GM21515 (cell line): ENCODE results near the gene PRKD3.

Experiments used
- ATAC-seq: cut with Tn5 transposase; IDR thresholded peaks from one replicate; pipeline ENCODE4 v1.9.1; 2021; ENCODE audit not compliant: unreplicated experiment

Gene PRKD3

DNA sequence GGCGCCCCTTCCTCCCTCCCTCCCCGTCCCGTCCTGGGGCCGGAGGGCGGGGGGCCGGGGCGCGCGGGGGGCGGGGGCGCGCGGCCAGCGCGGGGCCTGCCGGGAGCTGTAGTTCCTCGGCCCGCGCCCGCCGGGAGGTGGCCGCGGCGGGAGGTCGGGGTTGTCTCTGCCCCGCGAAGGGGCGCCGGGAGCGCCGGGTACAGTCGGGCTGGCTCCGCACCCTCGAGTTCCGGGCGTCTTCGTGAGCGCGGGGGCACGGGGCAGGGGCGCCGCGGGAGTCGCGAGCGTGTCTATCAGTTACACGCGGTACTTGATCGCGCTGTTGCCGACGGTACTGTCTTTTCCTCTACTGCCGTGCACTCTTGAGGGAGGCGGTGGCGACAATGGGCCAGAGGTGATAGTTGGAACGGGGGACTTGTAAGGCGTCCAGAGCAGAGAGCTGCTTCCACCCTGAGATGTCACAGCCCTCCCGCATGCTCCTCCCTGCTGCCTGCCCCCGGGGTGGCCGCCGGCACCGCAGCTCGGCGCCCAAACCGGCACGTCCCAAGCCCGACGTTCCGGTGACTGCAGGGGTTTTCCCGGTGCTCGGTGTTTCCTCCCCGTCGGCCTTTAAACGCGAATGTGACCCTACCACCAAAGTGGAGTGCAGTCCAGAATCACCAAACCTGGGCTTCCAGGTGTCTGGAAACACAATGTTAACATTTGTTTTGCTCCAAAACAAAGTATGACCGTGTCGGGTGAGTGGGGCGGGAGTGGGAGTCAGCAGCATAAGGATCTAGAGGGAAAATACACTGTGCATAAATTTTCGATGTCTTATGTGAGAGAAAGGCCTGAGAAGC lies at the start of gene PRKD3:
Gene PRKD3 (minus strand): TSS at position 48 of the 839 bp plus-strand sequence. CDS start 8,309 bp downstream, outside the sequence.
- ATAC-seq = peak; percentile 65

DNA sequence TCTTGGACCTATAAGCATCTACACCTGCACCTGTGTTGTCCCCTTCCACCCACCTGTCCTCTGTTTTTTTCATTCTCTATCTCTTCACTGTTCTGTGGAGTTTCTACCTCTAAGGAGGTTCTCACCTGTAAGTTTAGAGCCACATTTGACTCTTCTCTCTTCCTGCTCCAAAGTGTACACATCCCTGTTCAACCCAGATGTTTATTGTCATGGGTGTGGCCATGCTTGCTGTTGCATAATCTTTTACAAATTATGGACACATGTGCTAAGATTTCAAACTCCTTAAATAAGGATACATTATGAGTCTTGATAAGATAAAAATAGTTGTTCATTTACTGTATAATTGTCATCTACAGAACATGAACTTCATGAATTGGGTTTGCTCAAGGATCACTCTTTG lies 47.4 kb upstream of the PRKD3 start:
- no peak for ATAC-seq

DNA sequence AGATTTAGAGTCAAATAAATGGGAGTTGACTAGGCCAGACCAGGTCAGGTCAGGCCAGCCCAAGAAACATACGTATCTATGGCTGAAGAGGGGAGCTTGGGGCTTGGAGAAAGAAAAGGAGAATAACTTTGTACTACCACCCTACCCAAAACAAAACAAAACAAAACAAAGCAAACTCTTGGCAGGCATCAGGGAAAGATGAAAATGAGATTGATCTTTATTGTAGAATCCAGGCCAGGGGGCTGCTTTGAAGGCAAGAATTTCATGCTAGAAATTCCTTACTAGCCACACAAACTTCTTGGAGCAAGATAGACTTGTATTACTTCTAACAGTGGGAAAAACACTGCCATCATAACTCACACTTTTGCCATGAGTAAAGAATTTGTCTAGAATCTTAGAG lies 46.0 kb upstream of the PRKD3 start:
- ATAC-seq = no peak

DNA sequence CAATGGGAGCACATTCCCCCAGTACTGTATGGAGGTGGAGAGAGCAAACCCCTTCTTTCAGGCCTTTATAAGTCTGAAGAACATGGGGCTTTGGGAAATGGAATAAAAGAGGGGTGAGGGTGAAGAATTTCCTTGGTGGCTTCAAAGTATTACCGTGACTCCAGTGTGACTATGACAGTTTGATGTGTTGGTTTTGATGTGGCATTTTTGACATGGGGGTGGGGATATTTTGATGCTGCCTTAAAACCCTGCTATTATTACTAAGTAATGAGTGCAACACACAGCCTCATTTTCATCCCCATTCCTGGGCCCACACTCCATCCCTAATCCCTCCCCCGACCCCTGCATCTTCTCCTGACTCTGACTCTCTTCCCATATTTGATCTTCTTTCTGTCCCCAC lies 43.4 kb upstream of the PRKD3 start:
- ATAC-seq = no peak

DNA sequence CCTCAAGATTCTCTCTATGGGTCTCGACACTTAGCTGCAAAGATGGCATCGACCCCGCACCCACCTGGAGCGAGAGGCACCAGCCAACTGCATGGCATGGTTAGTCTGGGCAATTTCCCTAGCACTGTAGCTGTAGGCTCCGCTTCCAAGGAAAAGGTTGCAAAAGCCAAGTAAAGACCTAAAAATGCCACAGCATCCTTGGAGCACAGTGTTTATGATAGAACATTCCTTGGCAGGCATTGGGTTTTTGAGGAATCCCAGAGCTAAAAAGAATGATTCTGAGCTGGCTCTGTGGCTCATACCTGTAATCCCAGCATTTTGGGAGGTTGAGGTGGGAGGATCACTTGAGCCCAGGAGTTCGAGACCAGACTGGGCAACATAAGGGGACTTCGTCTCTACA lies 42.7 kb upstream of the PRKD3 start:
- ATAC-seq = no peak

DNA sequence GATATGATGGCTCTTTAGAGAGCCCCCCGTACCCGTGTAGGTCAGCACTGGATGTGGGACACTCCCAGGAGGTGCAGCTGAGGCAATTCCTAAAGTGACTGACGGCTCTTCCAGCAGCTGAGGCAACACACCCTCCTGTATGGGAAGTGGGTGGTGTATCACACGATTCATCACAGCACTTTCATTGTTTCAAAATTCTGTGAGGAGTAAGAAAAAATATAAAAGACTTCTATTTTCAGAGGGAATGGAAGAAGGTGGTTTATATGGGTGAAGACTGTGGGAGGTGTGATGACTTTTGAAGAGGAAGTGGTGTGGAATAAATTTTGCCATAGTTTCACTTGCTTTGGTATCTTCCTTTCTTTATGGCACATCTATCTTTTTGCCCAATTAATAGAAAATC lies 42.1 kb upstream of the PRKD3 start:
- no peak for ATAC-seq

DNA sequence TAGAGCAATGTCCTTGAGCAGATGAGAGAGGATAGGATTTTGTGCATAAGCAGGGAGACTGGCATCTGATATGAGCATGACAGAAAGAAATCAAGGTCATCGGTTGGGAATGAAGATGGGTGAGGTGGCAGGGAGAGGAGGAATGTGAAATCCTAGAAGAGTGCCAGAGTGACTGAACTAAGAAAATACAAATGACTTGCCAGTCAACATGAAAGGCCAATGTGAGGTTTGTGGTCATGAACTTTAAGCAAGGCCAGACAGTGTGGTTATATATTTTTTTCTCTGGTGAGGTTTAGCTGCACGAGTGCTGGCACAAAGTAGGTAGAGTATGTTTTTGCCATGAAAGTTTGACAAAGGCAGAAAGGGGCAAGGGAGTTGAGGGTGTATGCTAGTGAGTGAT lies 41.0 kb upstream of the PRKD3 start:
- no peak for ATAC-seq

DNA sequence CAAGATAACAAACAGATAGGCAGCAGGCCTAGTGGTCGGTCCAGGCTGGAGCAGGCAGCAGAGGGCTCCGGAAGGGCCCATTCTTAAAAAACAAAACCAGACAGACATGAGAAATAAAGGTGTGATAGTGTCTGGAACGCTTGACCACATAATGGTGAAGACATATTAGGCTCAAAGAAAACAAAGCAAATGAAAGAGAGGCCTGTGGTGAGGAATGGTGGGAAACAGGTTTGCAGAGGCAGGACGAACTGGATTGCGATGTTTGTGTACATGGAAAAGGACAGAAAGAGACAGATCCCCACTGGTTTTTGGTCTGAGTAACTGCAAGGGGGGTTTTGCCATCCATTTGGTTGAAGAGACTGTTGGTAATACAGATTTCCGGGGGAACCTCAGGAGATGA lies 39.7 kb upstream of the PRKD3 start:
- no peak for ATAC-seq

DNA sequence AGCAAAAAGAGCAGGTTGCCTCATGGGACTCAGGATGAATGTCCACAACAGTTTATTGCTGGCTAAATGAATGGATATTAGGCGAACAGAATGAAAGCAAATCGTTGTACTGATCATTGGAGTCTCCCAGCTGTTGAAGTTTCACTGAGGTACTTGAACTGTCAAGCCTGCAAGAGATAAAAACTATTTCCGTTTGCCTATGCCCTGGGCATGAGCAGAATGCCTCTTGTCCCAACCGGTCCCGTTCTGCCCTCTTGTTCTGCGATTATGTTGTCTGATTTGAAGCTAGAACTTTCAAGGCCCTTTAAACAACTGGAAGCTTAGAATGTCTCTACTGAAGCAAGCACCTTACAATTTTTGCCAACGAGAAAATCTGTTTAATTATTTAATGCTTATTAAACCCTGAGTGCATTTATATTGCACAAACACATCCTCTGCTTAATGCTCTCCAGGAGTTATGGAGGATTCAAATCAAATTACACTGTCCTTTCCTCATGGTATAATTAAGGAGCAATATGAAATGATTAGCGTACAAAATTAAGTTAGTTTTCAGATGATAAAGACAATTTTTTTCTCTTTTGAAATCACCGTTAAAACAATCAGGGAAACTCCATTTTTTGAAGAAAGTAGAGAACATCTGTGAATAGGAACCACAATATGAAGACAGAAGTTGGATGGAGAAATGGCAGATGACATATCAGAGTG lies 37.5 kb upstream of the PRKD3 start:
- no peak for ATAC-seq

DNA sequence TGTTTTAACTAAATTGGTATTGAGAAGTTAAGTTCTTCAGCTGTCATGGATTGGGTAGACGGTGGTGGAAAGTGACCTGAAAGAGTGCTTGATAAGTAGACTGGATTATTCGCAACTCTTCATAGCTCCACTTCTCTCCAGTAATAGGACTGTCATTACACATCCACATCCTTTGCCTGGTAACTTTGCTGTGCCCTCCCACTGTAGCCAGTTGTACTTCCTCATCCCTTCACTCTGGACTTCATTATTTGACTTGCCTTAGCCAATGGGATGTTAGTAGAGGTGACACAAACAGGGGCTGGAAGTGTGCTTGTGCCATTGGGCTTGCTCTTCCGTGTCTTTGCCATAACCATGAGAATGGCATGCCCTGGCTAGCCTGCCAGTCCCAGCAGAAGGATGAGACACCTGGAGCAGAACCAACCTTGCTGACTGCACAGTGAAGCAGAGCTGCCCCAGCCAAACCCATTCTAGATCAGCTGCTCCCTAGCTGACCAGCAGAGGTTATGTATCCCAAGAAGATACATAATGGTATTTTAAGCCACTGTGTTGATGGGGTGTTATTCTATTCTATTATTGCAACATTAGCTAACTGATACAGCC lies 36.7 kb upstream of the PRKD3 start:
- ATAC-seq = no peak

DNA sequence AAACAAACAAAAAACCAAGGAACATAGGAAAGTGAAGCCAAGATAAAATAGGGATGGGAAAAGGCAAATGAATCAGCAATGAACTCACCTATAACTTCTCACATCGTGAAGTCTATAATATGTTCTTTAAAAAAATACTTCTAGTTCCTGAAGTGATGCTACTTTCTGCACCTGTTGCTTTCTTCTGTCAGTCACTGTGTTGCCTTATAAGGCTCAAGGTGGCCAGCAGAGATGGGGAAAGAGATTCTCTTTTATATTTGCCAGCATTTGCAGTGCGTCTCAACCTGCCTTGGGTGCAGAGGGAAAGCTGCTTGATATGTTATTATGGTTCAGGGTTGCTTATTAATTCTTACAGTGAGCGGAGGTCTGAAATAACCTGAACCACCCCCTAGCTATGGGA lies 33.8 kb upstream of the PRKD3 start:
- no peak for ATAC-seq

DNA sequence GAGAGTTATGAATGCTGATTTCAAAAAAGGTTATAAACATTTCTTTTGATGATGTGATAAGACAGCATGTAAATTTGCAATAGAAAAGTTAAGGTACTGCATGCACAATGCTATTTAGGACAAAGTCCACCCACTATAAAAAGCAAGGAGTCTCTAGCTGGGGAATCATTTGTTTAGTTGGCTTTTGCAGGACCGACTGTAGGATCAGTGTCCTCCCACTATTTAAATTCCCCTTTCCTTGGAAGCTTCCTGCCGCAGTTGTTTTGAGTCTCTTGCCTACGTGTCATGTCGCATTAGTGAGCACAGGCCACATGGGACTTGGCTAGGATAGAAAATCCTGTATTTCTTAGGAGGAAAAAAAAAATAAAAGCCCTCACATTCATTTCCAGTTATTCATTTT lies 32.9 kb upstream of the PRKD3 start:
- ATAC-seq = no peak

DNA sequence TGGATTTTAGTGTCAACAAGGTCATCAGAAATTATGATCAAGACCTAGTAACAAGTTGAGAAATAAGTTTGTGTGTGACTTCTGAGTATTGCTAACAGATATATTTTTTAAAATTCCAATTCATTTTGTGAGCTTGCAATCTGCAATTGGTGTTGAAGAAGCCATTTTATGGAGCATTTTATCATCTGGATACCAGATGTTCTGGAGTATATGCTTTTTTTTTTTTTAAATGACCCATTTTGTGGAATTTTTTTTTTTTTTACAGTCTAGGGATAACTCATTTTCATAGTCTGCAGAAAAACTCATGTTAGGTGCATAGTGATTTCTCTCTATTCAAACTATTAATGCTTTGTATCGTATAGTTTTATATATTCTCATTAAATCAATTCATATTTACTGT lies 32.4 kb upstream of the PRKD3 start:
- no peak for ATAC-seq

DNA sequence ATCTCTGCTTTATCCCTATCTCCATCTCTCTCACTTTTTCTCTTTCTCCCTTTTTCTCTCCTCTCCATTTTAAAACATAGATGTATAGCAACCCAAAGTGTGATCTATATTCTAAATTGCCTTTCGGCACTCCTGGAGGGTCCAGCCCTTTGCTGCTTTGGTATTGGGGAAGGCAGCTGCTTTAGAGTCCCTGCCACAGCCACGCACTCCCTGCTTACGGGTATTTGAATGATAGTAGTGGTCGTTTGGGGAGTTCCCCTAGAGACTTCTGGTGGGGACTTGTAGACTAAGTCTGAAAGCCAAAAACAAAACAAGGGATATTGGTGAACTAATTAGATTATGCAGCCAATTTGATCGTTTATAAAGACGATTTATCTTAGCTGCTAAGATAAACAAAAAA lies 31.7 kb upstream of the PRKD3 start:
- no peak for ATAC-seq

DNA sequence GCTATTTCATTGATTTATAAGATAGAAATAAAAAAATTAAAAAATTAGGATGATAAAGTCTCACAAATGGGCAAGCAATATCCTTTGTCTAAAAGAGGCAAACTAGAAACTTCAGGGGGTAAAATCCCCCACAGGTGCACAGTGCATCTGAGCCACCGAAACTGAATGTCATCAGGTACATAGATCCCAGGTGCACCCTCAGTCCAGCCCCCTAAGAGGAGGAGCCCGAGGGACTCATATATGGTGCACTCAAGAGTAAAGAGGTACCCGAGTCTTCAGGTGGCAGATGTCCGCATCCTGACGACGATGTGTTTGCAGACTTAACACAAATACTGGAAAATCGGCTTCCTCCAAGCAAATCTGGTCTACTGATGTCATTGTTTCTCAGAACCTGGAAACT lies 31.1 kb upstream of the PRKD3 start:
- no peak for ATAC-seq

DNA sequence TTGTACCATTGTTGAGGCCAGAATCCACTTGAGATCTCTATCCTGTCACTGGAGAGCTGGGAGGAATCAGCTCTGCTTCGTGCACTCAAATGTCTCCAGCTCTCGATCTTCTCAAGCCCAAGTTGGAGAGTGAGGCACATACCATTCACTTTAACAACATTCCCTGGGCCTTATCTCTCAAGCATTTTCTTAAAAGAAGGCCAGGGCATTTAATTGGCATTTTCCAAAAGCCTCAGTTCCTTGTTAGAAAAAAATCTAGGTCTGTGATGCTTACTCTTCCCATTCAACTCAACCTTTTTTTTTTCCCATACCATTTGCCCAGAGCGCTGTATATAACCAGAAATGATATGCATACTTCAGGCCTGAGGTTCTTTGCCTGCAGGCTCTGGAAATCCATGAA lies 29.9 kb upstream of the PRKD3 start:
- no peak for ATAC-seq

DNA sequence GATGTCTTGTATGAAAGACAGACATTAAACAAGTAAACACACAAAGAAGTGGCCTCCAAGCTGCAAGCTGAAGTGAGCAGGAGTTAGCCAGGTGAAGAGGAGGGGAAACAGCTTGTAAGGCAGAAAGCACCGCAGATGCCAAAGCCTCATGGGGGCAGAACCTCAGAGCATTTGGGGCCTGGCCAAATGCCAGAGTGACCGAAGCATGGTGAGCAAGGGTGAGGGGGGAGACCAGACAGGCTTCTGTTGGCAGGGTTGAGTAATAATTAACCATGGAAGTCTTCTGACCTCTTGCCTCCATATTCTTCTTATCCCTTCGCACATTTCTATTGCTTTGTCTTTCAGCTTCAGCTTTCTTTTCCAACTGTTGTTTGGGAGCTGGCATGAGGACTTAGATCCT lies 25.4 kb upstream of the PRKD3 start:
- ATAC-seq = no peak

DNA sequence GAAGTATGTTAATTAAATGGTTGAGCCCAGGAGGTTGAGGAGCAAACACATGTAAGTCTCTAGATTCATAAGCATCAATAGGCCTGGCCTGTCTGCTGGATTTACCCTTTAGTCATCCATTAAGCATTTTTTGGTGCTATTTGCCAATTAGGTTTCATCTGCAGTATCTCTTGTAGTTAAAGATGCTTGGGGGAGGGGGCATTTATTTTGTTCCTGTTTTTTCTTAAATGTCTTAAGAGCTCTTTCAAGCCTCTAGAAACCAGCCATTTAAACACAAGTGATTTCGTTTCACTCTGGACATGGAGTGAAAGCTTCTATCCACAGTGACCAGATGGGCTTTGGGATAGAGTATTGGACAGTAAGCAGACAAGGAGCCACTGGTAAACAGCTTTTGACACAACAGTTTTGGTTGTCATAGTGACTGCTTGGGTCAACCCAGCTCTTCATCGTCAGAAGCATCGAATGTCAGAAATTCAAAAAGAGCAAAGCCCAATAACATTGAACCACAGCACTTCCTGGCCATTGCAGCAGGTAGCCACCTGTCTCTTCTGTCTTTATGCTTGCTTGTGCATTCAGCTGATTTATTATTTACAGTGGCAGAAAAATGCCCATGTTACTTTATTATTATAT lies 24.7 kb upstream of the PRKD3 start:
- ATAC-seq = no peak

DNA sequence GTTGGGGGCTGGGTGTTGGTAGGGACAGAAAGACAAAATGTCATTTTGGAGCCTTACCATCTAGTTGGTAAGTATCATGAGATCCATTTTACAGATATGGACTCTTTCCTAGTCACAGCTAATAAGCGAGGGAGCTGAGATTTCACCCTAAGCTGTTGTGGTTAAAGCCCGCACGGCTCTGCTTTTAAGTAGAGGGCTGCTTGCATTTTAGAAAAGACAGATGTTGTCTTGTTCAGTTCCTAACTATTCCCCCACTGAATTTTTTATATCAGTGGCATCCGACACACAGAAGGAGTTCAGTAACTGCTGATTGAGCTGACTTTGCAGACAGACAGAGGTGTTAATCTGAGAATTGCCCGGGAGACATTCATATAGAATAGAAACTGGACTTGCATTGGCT lies 23.5 kb upstream of the PRKD3 start:
- ATAC-seq = no peak

DNA sequence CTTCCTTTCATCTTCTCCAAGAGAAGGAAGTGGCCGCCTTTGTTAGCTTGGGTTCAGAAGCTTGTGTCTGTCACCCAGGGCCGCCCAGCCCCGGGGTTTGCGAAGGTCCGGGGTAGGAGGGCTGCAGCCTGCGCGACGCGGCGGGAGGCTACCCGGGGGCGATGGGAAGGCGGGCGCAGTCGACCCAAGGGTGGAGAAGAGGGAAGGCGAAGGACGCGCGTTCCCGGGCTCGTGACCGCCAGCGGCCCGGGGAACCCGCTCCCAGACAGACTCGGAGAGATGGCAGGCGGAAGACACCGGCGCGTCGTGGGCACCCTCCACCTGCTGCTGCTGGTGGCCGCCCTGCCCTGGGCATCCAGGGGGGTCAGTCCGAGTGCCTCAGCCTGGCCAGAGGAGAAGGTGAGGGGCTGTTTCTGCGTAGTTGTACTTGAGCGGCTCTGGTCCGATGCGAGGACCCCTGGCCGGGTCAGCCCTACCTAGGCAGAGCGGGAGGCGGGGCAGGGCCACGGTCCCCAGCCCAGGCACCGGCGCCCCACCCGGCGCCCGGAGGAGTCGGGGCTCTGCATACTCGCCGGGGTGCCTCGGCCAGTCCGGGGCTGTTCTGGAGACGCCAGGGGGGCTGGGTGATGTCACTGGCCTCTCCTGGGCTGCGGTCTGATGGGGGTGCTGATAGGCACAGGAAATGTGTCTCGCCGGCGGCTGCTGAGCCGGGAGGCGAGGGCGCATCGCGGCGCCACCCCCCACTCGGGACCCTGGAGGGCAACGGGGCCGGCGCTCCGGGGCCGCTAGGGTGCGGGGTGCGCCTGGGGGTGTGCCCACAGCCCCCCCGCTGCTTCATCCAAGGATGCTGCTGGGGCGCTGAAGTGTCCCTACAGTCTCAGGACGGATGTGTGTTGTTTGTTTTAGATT lies 20.1 kb upstream of the PRKD3 start, which contains the start of gene QPCT:
Gene QPCT (plus strand): TSS at position 178 of the 909 bp plus-strand sequence. CDS start 102 bp downstream, at position 280.
- ATAC-seq = peak; percentile 66
